ENCODE results near the gene PEAK1. TPM values are rescaled to one million over a fixed set of nuclear protein-coding genes. Genes with fewer than 3 reads are reported as not detected.
A peak's percentile ranks its signal among the peaks of the same experiment; 100 is the strongest.

Gene PEAK1
- total RNA-seq, 4 donors from 2014 or later = 37.8 to 75.3 (median 55.0) TPM

DNA sequence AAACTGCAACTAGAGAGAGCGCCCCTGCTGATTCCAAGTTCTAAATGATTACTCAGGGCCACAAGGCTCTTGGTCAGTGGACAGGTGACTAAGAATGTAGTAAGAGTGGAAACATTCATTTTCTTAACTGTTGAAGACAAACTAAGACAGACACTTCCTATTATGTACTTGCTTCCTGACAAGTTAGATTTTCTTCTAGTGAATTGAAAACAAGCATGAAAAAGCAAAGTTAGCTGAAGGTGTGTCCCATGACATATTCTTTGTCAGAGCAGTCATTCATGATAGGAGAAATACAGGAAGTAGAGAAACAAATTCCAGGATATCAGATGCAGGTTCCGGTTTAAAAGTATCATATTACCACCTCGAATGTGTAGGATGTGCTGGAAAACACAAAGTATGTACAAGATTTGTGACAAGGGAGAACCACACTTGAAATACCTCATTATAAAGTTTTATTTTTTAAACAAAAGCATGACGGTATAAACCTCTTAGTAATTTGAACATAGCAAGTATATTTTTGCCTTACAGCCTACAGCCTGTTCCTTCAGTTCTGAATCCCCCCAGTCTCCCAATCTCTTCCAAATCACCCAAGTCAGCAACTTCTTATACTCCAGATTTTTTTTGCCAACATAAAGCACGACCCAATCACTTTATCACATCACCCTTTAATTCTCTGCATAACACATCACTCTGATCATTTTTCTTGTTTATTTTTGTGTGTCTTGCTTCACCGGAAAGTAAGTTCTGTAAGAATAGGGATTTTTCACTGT lies 355.2 kb downstream of the PEAK1 start:
- TF ChIP-seq, protein P1, sequence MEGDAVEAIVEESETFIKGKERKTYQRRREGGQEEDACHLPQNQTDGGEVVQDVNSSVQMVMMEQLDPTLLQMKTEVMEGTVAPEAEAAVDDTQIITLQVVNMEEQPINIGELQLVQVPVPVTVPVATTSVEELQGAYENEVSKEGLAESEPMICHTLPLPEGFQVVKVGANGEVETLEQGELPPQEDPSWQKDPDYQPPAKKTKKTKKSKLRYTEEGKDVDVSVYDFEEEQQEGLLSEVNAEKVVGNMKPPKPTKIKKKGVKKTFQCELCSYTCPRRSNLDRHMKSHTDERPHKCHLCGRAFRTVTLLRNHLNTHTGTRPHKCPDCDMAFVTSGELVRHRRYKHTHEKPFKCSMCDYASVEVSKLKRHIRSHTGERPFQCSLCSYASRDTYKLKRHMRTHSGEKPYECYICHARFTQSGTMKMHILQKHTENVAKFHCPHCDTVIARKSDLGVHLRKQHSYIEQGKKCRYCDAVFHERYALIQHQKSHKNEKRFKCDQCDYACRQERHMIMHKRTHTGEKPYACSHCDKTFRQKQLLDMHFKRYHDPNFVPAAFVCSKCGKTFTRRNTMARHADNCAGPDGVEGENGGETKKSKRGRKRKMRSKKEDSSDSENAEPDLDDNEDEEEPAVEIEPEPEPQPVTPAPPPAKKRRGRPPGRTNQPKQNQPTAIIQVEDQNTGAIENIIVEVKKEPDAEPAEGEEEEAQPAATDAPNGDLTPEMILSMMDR (IDR thresholded peaks at IDR 0.05) = no peak
- peak; percentile 70 for ATAC-seq (ENCODE audit: low FRiP score)

DNA sequence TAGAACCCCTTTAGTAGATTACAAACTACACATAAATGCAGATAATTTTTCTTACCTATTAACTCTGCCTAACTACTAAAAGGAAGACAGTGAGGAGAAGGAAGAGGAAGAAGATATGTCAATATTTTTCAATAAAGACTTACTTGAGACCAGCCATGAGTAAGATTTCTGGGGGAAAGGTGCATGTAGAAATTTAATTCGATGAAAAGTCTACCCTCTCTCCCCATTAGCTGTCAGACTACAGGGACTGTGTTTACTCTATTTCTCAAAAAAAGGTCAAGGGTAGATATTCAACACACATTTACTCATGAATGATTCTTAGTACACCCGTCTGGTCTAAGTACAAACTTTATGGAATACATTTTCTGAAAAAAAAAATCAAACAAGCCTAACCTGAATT lies 355.8 kb downstream of the PEAK1 start:
- DNase-seq (ENCODE audit: low spot score) (no peak), ATAC-seq (ENCODE audit: low FRiP score) (no peak)
- TF ChIP-seq, protein P1 (IDR thresholded peaks at IDR 0.05) = no peak

More for the DNA sequence above, 355.2 kb downstream of the PEAK1 start:
- DNase-seq (ENCODE audit: low spot score) = no peak

DNA sequence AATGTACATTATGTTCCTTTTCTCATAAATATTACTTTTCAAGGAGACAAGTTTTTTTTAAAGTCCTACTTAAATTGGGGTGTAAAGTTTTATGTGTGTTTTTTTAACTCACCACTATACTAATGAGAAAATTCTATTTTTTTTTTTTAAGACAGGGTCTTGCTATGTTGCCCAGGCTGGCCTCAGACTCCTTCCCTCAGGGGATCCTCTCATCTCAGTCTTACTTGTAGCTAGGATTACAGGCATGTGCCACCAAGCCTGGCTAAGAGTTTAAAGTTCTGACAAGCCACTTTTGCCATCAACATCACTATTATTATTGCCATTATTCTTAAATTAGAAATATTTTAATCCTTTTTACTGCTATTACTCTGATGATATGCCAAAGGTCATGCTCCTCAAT lies 356.7 kb downstream of the PEAK1 start:
- DNase-seq (ENCODE audit: low spot score) = no peak
- TF ChIP-seq, protein P1 (IDR thresholded peaks at IDR 0.05) = no peak
- ATAC-seq (ENCODE audit: low FRiP score) = no peak

DNA sequence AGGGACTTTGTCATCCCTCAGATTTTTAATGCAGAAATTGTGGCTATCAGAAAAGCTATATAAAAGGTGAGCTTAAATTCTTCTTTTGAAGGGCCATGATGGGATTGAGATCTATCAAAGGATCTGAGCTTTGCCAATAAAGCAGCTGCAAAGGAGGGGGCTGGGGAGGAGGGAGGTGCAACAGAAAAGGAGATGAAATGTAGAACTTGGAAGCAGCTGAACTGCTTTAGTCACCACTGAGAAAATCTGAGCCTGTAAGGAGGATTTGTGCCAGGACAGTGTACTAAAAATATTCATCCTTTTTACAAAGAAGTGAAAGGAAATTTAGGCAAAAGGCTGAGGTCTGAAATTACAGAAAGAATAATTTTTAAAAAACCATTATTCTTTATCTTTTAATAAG lies 359.4 kb downstream of the PEAK1 start:
- ATAC-seq (ENCODE audit: low FRiP score) = peak; percentile 34
- TF ChIP-seq, protein P1 (IDR thresholded peaks at IDR 0.05) = no peak
- no peak for DNase-seq (ENCODE audit: low spot score)

DNA sequence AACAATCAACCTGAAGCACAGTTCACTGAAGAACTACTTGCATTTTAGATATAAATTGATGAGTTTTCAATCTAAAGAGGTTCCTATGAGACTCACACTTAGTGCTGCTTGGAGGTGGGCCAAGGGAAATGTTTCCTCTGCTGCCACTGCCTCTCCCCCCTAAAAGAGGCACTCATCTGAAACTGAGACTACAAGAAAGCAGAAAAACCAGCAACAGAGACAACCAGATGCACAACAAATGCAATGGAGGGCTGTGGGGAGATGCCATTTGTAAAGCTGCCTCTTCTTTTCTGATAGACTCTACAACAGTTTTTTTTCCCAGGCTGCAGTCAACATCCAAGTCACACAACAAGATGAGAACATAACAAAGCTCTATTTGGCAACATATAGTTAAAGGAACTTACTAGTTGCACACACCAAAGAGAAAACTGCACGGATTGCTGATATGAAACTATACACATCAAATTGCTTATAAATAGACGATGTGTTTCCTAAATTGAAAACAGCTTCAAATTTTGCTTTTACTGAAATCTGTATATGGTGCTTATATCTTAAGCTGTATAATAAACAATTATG lies 360.0 kb downstream of the PEAK1 start:
- ATAC-seq (ENCODE audit: low FRiP score) = no peak
- DNase-seq (ENCODE audit: low spot score) = no peak
- TF ChIP-seq, protein P1 (IDR thresholded peaks at IDR 0.05) = no peak

DNA sequence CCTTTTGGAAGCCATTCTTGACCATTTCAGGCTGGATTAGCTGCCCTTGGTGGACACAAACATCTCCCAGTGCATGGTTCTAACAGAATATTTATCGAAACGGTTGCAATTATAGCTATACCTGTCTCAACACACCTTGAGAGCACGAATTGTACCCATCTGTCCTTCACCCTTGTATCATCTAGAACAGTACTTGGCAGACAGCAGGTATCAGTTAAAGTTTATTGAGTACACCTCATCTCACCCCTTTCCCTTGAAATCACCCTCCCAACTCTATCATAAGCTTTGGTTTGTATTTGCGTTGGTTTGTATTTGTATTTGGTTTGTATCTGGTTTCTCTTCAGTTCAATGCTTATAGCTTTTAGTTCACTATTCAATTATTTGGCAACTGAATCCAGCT lies 361.4 kb downstream of the PEAK1 start:
- no peak for ATAC-seq (ENCODE audit: low FRiP score)
- TF ChIP-seq, protein P1 (IDR thresholded peaks at IDR 0.05) = no peak
- DNase-seq (ENCODE audit: low spot score) = no peak

DNA sequence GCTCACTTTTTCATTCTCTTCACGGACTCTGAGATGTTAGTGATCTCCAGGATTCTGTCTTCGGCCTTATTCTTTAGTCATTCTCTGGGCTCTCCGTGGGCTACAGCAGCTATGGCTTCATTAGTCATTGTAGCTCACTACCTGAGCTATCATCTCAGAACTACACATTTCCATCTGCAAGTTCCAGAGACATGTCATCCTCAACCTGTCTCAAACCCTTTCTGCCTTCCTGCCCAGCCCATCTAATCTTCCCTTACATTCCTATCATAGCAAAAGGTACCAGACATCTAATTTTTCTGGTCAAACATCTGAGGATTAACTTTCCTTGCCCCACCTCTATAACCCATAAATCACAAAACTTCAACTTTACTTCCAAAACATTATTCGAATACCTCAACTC lies 362.2 kb downstream of the PEAK1 start:
- DNase-seq (ENCODE audit: low spot score) (no peak), ATAC-seq (ENCODE audit: low FRiP score) (peak; percentile 49)
- TF ChIP-seq, protein P1 (IDR thresholded peaks at IDR 0.05) = no peak

All from omental fat pad (tissue), 4 donors.